ENCODE data around the gene PRKCA. TPM values are rescaled to one million over a fixed set of nuclear protein-coding genes. Genes with fewer than 3 reads are reported as not detected.

The PRKCA gene
- total RNA-seq, 3 donors from 2014 or later (not counting 1 experiment from before 2014, with no cell fraction given), result 19.6 to 29.0 (median 20.4) TPM

GRCh38 chr17:66695098-66695497 is 392.7 kb downstream of the PRKCA start:
- H3K4me1 ChIP-seq (ENCODE audit: control insufficient read depth, insufficient read depth, low read length), result peaks cover 25% of the 10 kb centered on the region
- H3K36me3 Mint-ChIP-seq, result peaks cover 22% of the 10 kb centered on the region
- peaks cover 12% of the 10 kb centered on the region for H3K9me3 ChIP-seq (ENCODE audit: control insufficient read depth, insufficient read depth, low read length)
- peaks cover 19 to 28% of the 10 kb centered on the region in 2 donors for H3K4me1 Mint-ChIP-seq
- H3K4me3 ChIP-seq (ENCODE audit: low read length), result no peak overlapping the region
- intact Hi-C loops (cut with micrococcal nuclease), result no loop called here
- H3K27me3 Mint-ChIP-seq (ENCODE audit: low read depth in 2 of 2), result no peaks in the 10 kb centered on the region
- H3K36me3 ChIP-seq (ENCODE audit: control insufficient read depth, insufficient read depth, low read length), result no peaks in the 10 kb centered on the region
- H3K27ac Mint-ChIP-seq, result no peak overlapping the region
- no peak overlapping the region for H3K27ac ChIP-seq (ENCODE audit: low read length)
- no peak for DNase-seq
- no peaks in the 10 kb centered on the region for H3K27me3 ChIP-seq (ENCODE audit: control insufficient read depth, insufficient read depth, low read length)
- no peak for ATAC-seq
- no peak overlapping the region for H3K4me3 Mint-ChIP-seq
- no peak for TF ChIP-seq CTCF (IDR thresholded peaks at IDR 0.05)
- 75% methylated on average over 5 of the region's 5 CpGs for WGBS (ENCODE audit: insufficient coverage)
- H3K9me3 Mint-ChIP-seq, result peaks cover 4 to 9% of the 10 kb centered on the region in 2 donors

GRCh38 chr17:66698270-66698669 is 395.9 kb downstream of the PRKCA start:
- DNase-seq, result no peak
- no peak for TF ChIP-seq CTCF (IDR thresholded peaks at IDR 0.05)
- H3K36me3 ChIP-seq (ENCODE audit: control insufficient read depth, insufficient read depth, low read length), result no peaks in the 10 kb centered on the region
- Mint-ChIP-seq H3K27me3 (ENCODE audit: low read depth in 2 of 2) (no peaks in the 10 kb centered on the region), H3K4me1 (no peaks in the 10 kb centered on the region), H3K36me3 (peaks cover 22% of the 10 kb centered on the region), H3K27ac (no peak overlapping the region), H3K9me3 (peaks cover 4 to 9% of the 10 kb centered on the region in 2 donors), H3K4me3 (no peak overlapping the region)
- no peak for ATAC-seq
- no peak overlapping the region for H3K4me3 ChIP-seq (ENCODE audit: low read length)
- intact Hi-C loops (cut with micrococcal nuclease), result no loop called here
- no peak overlapping the region for H3K27ac ChIP-seq (ENCODE audit: low read length)
- peaks cover 12% of the 10 kb centered on the region for H3K9me3 ChIP-seq (ENCODE audit: control insufficient read depth, insufficient read depth, low read length)
- no peaks in the 10 kb centered on the region for H3K4me1 ChIP-seq (ENCODE audit: control insufficient read depth, insufficient read depth, low read length)
- H3K27me3 ChIP-seq (ENCODE audit: control insufficient read depth, insufficient read depth, low read length), result no peaks in the 10 kb centered on the region

GRCh38 chr17:66701462-66701861 is 399.0 kb downstream of the PRKCA start:
- Mint-ChIP-seq H3K4me3 (no peak overlapping the region), H3K27ac (no peak overlapping the region), H3K9me3 (peaks cover 4 to 9% of the 10 kb centered on the region in 2 donors), H3K36me3 (peaks cover 22% of the 10 kb centered on the region), H3K27me3 (ENCODE audit: low read depth in 2 of 2) (no peaks in the 10 kb centered on the region), H3K4me1 (peaks cover 7 to 11% of the 10 kb centered on the region in 2 donors)
- no peak for TF ChIP-seq CTCF (IDR thresholded peaks at IDR 0.05)
- intact Hi-C loops (cut with micrococcal nuclease), result no loop called here
- no peak overlapping the region for H3K4me3 ChIP-seq (ENCODE audit: low read length)
- H3K9me3 ChIP-seq (ENCODE audit: control insufficient read depth, insufficient read depth, low read length), result peaks cover 12% of the 10 kb centered on the region
- no peak for ATAC-seq
- H3K4me1 ChIP-seq (ENCODE audit: control insufficient read depth, insufficient read depth, low read length), result peaks cover 9% of the 10 kb centered on the region
- H3K27me3 ChIP-seq (ENCODE audit: control insufficient read depth, insufficient read depth, low read length), result no peaks in the 10 kb centered on the region
- DNase-seq, result no peak
- H3K27ac ChIP-seq (ENCODE audit: low read length), result no peak overlapping the region
- H3K36me3 ChIP-seq (ENCODE audit: control insufficient read depth, insufficient read depth, low read length), result no peaks in the 10 kb centered on the region
